IMR-90 (cell line): ENCODE measurements around the gene FXYD3. TPM values are rescaled to one million over a fixed set of nuclear protein-coding genes. Genes with fewer than 3 reads are reported as not detected.

Source experiments
- ATAC-seq: fragments of 200-7000 bp; cut with Tn5 transposase; 2 replicates; pipeline ENCODE4 v1.9.1; 2020; ENCODE audit warnings: low read depth, mild to moderate bottlenecking, moderate library complexity
- BruUV-seq: library from RNA; stranded (reverse); fragments of 400-500 nt; replicated peaks from 2 replicates; lab custom pipeline; 2021; lab: Mats Ljungman, UMichigan
- CTCF ChIA-PET: fragments of 300-600 bp; formaldehyde crosslinking; extraction: SDS; loops from one replicate; lab custom pipeline; 2021; ENCODE audit warnings: antibody characterized with exemption; lab: Yijun Ruan, JAX
- POLR2A ChIA-PET: fragments of 300-600 bp; sonication (Branson Sonifier 250); formaldehyde crosslinking; loops from one replicate; lab custom pipeline; 2022; ENCODE audit warnings: antibody characterized with exemption; ENCODE audit not compliant: unreplicated experiment; lab: Charles Lee
- DNase-seq: peaks from one replicate; pipeline ENCODE4 v3.0.0; 2013
- H2AFZ ChIP-seq: replicated peaks from 2 replicates; pipeline ENCODE3; 2013; ENCODE audit warnings: low read length, mild to moderate bottlenecking; ENCODE audit not compliant: poor library complexity
- H2AK5ac ChIP-seq: 2 replicates; pipeline ENCODE4 v1.6.1; 2013; ENCODE audit warnings: low read depth, low read length, inconsistent platforms
- H2AK9ac ChIP-seq: replicated peaks from 2 replicates; pipeline ENCODE3; 2013; ENCODE audit warnings: mild to moderate bottlenecking, low read depth, low read length, moderate library complexity; ENCODE audit not compliant: poor library complexity
- H2BK120ac ChIP-seq: 2 replicates; pipeline ENCODE4 v1.6.1; 2013; ENCODE audit warnings: low read depth, low read length, inconsistent platforms
- H2BK15ac ChIP-seq: 3 replicates; pipeline ENCODE4 v1.6.1; 2013; ENCODE audit warnings: low read depth, low read length, inconsistent platforms
- H2BK20ac ChIP-seq: 2 replicates; pipeline ENCODE4 v1.6.1; 2013; ENCODE audit warnings: low read depth, mild to moderate bottlenecking, inconsistent platforms, low read length, moderate library complexity
- H2BK5ac ChIP-seq: 2 replicates; pipeline ENCODE4 v1.6.1; 2013; ENCODE audit warnings: mild to moderate bottlenecking, low read depth, low read length, inconsistent platforms; ENCODE audit not compliant: poor library complexity, severe bottlenecking
- H3K14ac ChIP-seq: replicated peaks from 2 replicates; pipeline ENCODE4 v1.6.1; 2013; ENCODE audit warnings: low read depth, low read length, inconsistent platforms
- H3K18ac ChIP-seq: 2 replicates; pipeline ENCODE4 v1.6.1; 2013; ENCODE audit warnings: low read depth, low read length, control low read depth
- H3K23ac ChIP-seq: 2 replicates; pipeline ENCODE4 v1.6.1; 2013; ENCODE audit warnings: low read depth, low read length, inconsistent platforms
- H3K27ac ChIP-seq: 2 replicates; pipeline ENCODE4 v1.5.1; 2013; ENCODE audit warnings: mild to moderate bottlenecking, control low read depth, low read length; ENCODE audit not compliant: insufficient read depth
- H3K27me3 ChIP-seq: 2 replicates; pipeline ENCODE4 v1.6.1; 2013; ENCODE audit warnings: low read length; ENCODE audit not compliant: control insufficient read depth, insufficient read depth
- H3K36me3 ChIP-seq: 2 replicates; pipeline ENCODE4 v1.6.1; 2013; ENCODE audit warnings: low read length, mixed read lengths; ENCODE audit not compliant: control insufficient read depth, insufficient read depth
- H3K4ac ChIP-seq: 2 replicates; pipeline ENCODE4 v1.6.1; 2013; ENCODE audit warnings: low read depth, low read length, inconsistent platforms
- H3K4me1 ChIP-seq: 2 replicates; pipeline ENCODE4 v1.6.1; 2013; ENCODE audit warnings: low read length, mixed read lengths; ENCODE audit not compliant: control insufficient read depth, insufficient read depth
- H3K4me2 ChIP-seq: 2 replicates; pipeline ENCODE4 v1.6.1; 2013; ENCODE audit warnings: low read depth, mild to moderate bottlenecking, control low read depth, low read length, moderate library complexity
- H3K4me3 ChIP-seq: 2 replicates; pipeline ENCODE4 v1.5.1; 2013; ENCODE audit warnings: low read depth, mild to moderate bottlenecking, control low read depth, low read length, moderate library complexity; ENCODE audit not compliant: insufficient read depth
- H3K56ac ChIP-seq: 2 replicates; pipeline ENCODE4 v1.6.1; 2013; ENCODE audit warnings: low read length, inconsistent platforms; ENCODE audit not compliant: insufficient read depth; ENCODE audit errors: extremely low read depth
- H3K79me1 ChIP-seq, 2 experiments: 2 replicates each; pipeline ENCODE4 v1.6.1; 2013; ENCODE audit warnings: low read length in 2 of 2, inconsistent platforms in 1 of 2, low read depth in 1 of 2
- H3K9ac ChIP-seq: 2 replicates; pipeline ENCODE4 v1.6.1; 2013; ENCODE audit warnings: low read depth, low read length, control low read depth
- H3K9me1 ChIP-seq: 2 replicates; pipeline ENCODE4 v1.6.1; 2013; ENCODE audit warnings: low read length, inconsistent platforms; ENCODE audit not compliant: insufficient read depth
- H3K9me3 ChIP-seq: 2 replicates; pipeline ENCODE4 v1.6.1; 2013; ENCODE audit warnings: low read length; ENCODE audit not compliant: control insufficient read depth, insufficient read depth
- H4K20me1 ChIP-seq: 2 replicates; pipeline ENCODE4 v1.6.1; 2013; ENCODE audit warnings: low read length, inconsistent platforms; ENCODE audit not compliant: insufficient read depth
- H4K5ac ChIP-seq: 2 replicates; pipeline ENCODE4 v1.6.1; 2013; ENCODE audit warnings: mild to moderate bottlenecking, low read depth, low read length, control low read depth
- H4K8ac ChIP-seq, 2 experiments: 2 replicates each; pipeline ENCODE4 v1.6.1; 2013; ENCODE audit warnings: low read depth in 2 of 2, low read length in 2 of 2, control low read depth in 1 of 2, inconsistent platforms in 1 of 2
- H4K91ac ChIP-seq: 2 replicates; pipeline ENCODE4 v1.6.1; 2013; ENCODE audit warnings: low read depth, low read length, inconsistent platforms; ENCODE audit not compliant: insufficient read depth
- BHLHE40 ChIP-seq: fragments of 150-350 bp; IDR thresholded peaks from 2 replicates; pipeline ENCODE4 v1.6.1; 2016; ENCODE audit warnings: mild to moderate bottlenecking, low read depth, low read length
- CEBPB ChIP-seq: IDR thresholded peaks from 2 replicates; pipeline ENCODE4 v1.6.1; 2012; ENCODE audit warnings: low read depth, low read length, improper control_type of control experiment
- CHD1 ChIP-seq: IDR thresholded peaks from 2 replicates; pipeline ENCODE4 v1.6.1; 2012; ENCODE audit warnings: low read depth, low read length, improper control_type of control experiment
- NFE2L2 ChIP-seq: fragments of 150-350 bp; IDR thresholded peaks from 2 replicates; pipeline ENCODE4 v1.6.1; 2016; ENCODE audit warnings: low read depth, mild to moderate bottlenecking, low read length
- WGBS, 2 experiments: methylation state at CpG; one replicate each; pipeline versions ENCODE4 v1.1.5 to v1.1.7; 2013; ENCODE audit warnings: missing lambda C conversion rate in 2 of 2; ENCODE audit not compliant: insufficient read length in 1 of 2; ENCODE audit errors: extremely low coverage in 2 of 2; 5-methylcytosine and 5-hydroxymethylcytosine counted together
- dilution Hi-C: fragments of 300-500 bp; cut with HindIII; formaldehyde crosslinking; loops from one replicate; pipeline ENCODE4 v1.14.3; 2018; ENCODE audit warnings: low sequenced_read_pairs; ENCODE audit not compliant: unreplicated experiment
- in situ Hi-C: fragments of 300-500 bp; cut with MboI; formaldehyde crosslinking; loops from 3 replicates; pipeline ENCODE4 v1.14.3; 2019; ENCODE audit warnings: low sequenced_read_pairs, inconsistent platforms, mixed read lengths
- intact Hi-C: fragments of 100-400 bp; cut with micrococcal nuclease; formaldehyde crosslinking; loops from 2 replicates; pipeline ENCODE4 v1.10.0; 2022
- polyA plus RNA-seq, 3 experiments: library from polyadenylated mRNA; depleted of rRNA; stranded (reverse); fragments of >200 nt; gene quantifications; 2 replicates each; pipeline ENCODE4 v1.2.3, GENCODE V29; 2012; ENCODE audit warnings: low replicate concordance in 1 of 3
- total RNA-seq: library from RNA; depleted of rRNA; stranded (reverse); fragments of >200 nt; gene quantifications from 2 replicates; pipeline ENCODE4 v1.2.3, GENCODE V29; 2012
- TF ChIP-seq, protein P1 (sequence below): conservative IDR thresholded peaks from 2 replicates; pipeline ENCODE4 v1.5.1; 2012; ENCODE audit warnings: mild to moderate bottlenecking, low read depth, low read length, improper control_type of control experiment

Gene FXYD3
- total and polyA plus RNA-seq, 2 of the 4 experiments (the other 2 are of a cell fraction) = not detected

DNA sequence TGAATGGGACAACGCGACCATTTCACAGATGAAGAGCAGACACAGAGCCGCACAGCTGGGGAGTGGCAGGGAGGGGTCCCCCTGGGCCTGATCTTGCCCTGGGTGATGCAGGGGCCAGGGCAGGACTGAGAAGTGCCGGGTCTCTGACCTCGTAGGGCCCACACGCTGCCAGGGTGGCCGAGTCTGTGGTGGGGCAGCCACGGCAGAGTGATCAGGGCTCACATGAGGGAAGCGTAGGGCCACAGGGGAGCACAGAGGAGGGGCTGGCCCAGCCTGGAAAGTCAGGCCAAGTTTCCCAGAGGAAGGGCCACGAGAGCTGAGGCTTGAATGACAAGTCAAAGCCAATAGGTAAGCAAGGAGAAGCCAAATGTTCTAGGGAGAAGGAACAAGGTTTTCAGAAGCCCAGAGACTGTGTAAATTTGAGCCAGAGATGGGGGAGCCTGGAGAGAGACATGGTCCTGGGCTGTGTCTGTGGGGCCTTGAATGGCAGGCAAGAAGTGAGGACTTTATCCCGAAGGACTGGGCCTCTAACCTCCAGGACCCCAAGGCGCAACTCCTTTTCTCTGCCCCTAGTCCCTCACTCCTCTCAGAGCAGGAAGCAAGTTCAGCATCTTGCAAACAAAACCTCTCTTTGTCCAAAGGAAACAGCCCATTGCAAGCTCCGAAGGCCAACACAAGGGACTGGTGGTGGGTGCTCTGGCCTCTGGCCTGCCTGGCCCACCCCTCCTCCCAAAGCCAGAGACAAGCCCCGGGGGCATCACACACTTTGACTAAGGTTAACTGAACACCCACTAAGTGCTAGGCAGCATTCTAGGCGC, 31.7 kb upstream of the FXYD3 start:
- no peak for DNase-seq

More for the DNA sequence above, 31.7 kb upstream of the FXYD3 start:
- Histone ChIP-seq H2BK120ac (no peak overlapping the region), H3K9ac (no peak overlapping the region), H4K91ac (no peak overlapping the region), H2BK20ac (no peak overlapping the region), H3K56ac (no peak overlapping the region), H3K4me1 (peaks cover 3% of the 10 kb centered on the region), H4K5ac (no peak overlapping the region), H3K27me3 (peaks cover 5% of the 10 kb centered on the region; the same call in 1 of the 2 replicates), H3K14ac (no peak overlapping the region), H4K8ac (no peak overlapping the region), H2AFZ (no peak overlapping the region), H4K20me1 (no peaks in the 10 kb centered on the region), H3K4me2 (no peak overlapping the region), H3K79me1 (no peaks in the 10 kb centered on the region), H3K23ac (no peak overlapping the region), H3K9me3 (no peaks in the 10 kb centered on the region; the same call in 1 of the 2 replicates), H3K18ac (no peak overlapping the region), H3K4ac (no peak overlapping the region), H3K27ac (no peak overlapping the region), H3K9me1 (peaks cover 7% of the 10 kb centered on the region), H2AK5ac (no peak overlapping the region), H2AK9ac (no peak overlapping the region), H2BK15ac (no peak overlapping the region), H3K4me3 (no peak overlapping the region), H3K36me3 (no peaks in the 10 kb centered on the region), H2BK5ac (no peak overlapping the region)
- WGBS, 2 experiments = 67% methylated on average over 8 of the region's 15 CpGs; no CpG with 5 or more reads in 1 of the 2 experiments
- ATAC-seq = no peak
- CTCF ChIA-PET = no interaction called here
- TF ChIP-seq BHLHE40 (no peak), CEBPB (no peak), CHD1 (no peak), NFE2L2 (no peak)
- TF ChIP-seq, protein P1, sequence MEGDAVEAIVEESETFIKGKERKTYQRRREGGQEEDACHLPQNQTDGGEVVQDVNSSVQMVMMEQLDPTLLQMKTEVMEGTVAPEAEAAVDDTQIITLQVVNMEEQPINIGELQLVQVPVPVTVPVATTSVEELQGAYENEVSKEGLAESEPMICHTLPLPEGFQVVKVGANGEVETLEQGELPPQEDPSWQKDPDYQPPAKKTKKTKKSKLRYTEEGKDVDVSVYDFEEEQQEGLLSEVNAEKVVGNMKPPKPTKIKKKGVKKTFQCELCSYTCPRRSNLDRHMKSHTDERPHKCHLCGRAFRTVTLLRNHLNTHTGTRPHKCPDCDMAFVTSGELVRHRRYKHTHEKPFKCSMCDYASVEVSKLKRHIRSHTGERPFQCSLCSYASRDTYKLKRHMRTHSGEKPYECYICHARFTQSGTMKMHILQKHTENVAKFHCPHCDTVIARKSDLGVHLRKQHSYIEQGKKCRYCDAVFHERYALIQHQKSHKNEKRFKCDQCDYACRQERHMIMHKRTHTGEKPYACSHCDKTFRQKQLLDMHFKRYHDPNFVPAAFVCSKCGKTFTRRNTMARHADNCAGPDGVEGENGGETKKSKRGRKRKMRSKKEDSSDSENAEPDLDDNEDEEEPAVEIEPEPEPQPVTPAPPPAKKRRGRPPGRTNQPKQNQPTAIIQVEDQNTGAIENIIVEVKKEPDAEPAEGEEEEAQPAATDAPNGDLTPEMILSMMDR = no peak
- BruUV-seq = no TSS peak
- intact Hi-C loops = no loop called here
- dilution Hi-C loops = no loop called here
- POLR2A ChIA-PET = no interaction called here
- in situ Hi-C loops = no loop called here
